ENCODE measurements around the gene ZNF107.

GRCh38 chr7:64619705-64620104 lies 46.2 kb upstream of the ZNF107 start:
- TF ChIP-seq CTCF (IDR thresholded peaks at IDR 0.05; ENCODE audit: low read depth, low read length) (no peak), EZH2phosphoT487 (IDR thresholded peaks at IDR 0.05; ENCODE audit: low read depth) (no peak)

All from OCI-LY3 (cell line).